GM19372 (cell line): ENCODE measurements around the gene LIN28A.
"Not testable (repeated sequence)": the region's sequence is repeated elsewhere in the genome, so short reads cannot be mapped to it uniquely, and the experiment has no call there.

Experiments
- ATAC-seq: cut with Tn5 transposase; IDR thresholded peaks from one replicate; pipeline ENCODE4 v1.9.1; 2021; ENCODE audit warnings: mild to moderate bottlenecking, low read depth, moderate library complexity; ENCODE audit not compliant: unreplicated experiment

Gene LIN28A

GRCh38 chr1:26385063-26385462 is 25.6 kb upstream of the LIN28A start:
- not testable (repeated sequence) for ATAC-seq

GRCh38 chr1:26387447-26387846 is 23.2 kb upstream of the LIN28A start:
- ATAC-seq, result no peak

GRCh38 chr1:26388791-26389445 is 21.7 kb upstream of the LIN28A start:
- ATAC-seq, result no peak

DNA sequence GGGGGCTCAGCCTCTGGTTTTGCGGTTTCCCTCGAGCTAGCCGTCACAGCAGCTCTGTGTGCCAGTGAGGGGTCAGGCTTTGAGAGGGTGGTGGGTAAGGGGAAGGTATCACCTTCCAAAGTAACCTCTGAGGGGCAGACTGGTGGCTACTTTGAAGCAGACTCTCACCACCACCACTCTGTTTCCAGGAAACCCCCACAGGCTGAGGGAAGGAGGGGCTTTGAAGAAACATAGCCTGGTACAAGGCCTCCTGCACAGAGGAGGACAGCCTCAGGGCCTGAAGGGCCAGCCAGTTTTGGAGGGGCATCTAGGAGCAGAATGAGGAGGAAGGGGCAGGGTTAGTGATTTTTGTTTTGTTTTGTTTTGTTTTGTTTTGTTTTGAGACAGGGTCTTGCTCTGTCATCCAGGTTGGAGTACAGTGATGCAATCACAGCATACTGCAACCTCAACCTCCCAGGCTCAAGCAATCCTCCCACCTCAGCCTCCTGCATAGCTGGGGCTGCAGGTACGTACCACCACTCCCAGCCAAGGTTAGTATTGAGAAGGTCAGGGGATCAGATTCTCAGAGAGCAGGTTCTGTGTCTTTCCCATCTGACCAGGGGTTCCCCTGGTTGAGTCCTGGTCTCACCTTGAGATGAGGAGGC is 20.9 kb upstream of the LIN28A start:
- ATAC-seq, result no peak

DNA sequence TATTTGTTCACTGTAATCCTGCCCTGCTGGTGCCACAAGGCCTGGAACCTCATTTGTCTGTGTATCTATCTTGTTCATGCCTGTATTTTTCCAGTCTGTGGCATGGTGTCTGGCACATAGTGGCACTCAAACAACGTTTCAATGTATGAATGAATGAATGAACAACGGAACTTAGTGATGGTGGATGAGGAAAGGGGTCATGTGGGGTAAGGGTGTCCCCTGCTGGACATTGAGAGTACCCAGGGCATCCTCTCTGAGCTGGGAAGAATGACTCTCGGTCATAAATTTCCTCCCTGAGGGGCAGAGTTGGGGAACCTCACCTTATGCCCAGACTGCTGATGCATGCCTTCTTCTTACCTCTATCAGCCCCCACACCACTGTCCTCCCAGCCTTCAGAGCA is 19.2 kb upstream of the LIN28A start:
- no peak for ATAC-seq

GRCh38 chr1:26395754-26396153 is 14.9 kb upstream of the LIN28A start:
- no peak for ATAC-seq

- no peak for ATAC-seq
These were observed 11.6 kb upstream of the LIN28A start for GRCh38 chr1:26399034-26399433.

- ATAC-seq, result no peak
These were observed 8.7 kb upstream of the LIN28A start for GRCh38 chr1:26401891-26402290.

DNA sequence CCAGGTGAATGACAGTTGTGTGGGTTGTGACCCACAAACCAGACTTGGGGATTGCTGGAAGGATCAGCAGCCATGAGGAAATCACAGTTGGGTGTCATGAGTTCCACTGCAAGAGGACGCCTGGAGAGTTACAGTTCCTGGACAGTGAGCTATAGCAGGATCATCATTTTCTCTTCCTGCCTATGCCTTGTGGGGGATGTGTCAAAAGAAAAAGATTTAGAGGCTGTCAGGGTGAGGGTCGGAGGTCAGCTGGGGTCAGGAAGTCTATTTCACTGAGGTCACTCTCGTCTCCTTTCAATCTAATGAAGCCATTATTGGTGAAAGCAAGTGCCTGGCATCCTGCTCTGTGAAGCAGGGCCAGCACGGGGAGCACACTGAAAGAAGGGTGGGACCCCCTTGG is 7.0 kb upstream of the LIN28A start:
- ATAC-seq, result no peak

GRCh38 chr1:26404641-26405040 is 6.0 kb upstream of the LIN28A start:
- no peak for ATAC-seq

- ATAC-seq, result no peak
These were observed 5.2 kb upstream of the LIN28A start for GRCh38 chr1:26405281-26405915.

- no peak for ATAC-seq
These were observed 2.0 kb upstream of the LIN28A start for GRCh38 chr1:26408604-26409003.

DNA sequence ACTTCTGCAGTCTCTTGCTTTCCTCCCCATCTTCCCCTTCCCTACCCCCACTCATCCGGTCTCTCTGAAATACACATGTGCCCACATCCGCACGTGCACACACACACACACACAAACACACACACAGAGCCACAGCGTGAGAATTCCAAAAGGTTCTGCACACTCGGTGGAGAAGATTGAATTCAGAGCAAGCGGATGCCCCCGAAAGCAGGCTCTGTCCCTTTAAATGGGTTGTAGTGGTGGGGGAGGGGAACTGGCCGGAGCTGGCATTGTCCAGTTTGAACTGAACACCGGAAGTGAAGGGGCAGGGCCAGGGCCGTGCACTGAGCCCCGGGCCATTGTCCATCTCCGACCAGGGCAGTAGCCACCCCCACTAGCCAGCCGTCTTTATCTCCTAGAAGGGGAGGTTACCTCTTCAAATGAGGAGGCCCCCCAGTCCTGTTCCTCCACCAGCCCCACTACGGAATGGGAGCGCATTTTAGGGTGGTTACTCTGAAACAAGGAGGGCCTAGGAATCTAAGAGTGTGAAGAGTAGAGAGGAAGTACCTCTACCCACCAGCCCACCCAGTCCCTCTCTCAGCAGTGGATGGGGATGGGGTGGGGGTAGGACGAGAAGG is 1.3 kb upstream of the LIN28A start:
- no peak for ATAC-seq

GRCh38 chr1:26411624-26412074 is 1.0 kb downstream of the LIN28A start:
- no peak for ATAC-seq

- no peak for ATAC-seq
These were observed 1.7 kb downstream of the LIN28A start for GRCh38 chr1:26412180-26412840.

DNA sequence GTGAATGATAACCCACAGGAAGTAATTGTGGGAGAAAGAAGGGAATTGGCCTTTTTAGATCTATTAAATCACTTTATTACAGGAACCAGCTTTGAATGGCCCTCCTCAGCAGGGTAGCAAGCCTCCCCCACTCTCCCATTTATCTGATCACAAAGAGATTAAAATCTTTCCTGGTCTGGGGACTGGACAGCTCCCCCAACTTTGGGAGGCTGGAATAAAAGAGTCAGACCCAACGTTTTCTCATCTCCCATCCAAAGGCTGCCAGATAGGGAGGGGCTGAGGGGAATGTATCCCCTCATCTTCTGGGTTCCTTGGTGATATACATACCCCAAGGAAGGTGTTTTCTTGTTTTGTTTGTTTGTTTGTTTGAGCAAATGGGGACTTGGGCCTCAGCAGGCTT is 2.4 kb downstream of the LIN28A start:
- ATAC-seq, result no peak

- no peak for ATAC-seq
These were observed 6.6 kb downstream of the LIN28A start for GRCh38 chr1:26417111-26417759.

GRCh38 chr1:26418865-26419349 is 8.3 kb downstream of the LIN28A start:
- ATAC-seq, result no peak

DNA sequence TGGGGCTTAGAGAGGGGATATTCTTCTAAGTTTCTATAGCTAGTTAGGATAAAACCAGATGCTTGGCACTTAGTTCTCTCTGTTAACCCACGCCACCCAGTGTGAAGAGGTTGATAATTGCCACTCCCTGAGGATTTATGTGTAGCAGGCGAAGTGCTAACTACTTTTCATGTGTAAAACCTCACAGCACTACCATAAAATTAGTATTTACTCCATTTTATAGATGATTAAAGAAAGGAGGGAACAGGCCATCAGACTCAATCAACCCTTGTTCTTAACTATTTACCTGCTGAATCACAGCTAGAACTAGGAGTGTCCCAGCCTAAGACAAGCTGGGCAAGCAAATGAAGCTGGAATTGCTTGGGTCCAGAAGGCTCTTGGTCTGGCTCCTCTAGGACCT is 8.9 kb downstream of the LIN28A start:
- no peak for ATAC-seq

DNA sequence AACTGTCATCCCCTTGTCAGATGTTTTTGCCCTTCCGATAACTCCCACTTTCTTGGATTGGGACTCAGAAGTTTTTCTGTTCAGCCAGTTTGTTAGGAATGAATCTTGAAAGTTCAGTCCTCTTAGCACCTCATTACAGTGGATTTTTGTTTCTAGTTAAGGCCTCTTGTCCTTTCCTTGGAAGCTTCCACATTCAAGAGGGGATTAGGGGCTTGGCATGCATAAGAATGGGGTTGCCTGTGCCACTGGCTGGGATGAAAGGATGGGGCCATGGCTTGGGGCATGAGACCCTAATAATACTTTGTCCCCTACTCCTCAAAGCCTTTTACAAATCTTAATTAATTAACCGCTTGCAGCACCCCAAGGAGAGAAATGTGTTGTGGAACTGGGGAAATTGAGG is 19.1 kb downstream of the LIN28A start:
- no peak for ATAC-seq
